Activated CD8-positive, alpha-beta T cell treated with anti-CD3 and anti-CD28 coated beads, Interleukin-2, amount 10 ng/mL, durations not matched to agents 7 days and 5 days (primary cell): Measurements from ENCODE around the gene SWAP70. TPM values are rescaled to one million over a fixed set of nuclear protein-coding genes. Genes with fewer than 3 reads are reported as not detected.

Source experiments
- ATAC-seq: fragments of 150-1000 bp; cut with Tn5 transposase; one replicate; pipeline ENCODE4 v1.10.0; 2021; ENCODE audit warnings: moderate library complexity
- CTCF ChIA-PET: fragments of 350-600 bp; sonication (Branson Sonifier 250); formaldehyde crosslinking; loops from one replicate; lab custom pipeline; 2021; ENCODE audit warnings: antibody characterized with exemption; lab: Charles Lee
- POLR2A ChIA-PET: fragments of 350-600 bp; sonication (Branson Sonifier 250); formaldehyde crosslinking; loops from one replicate; lab custom pipeline; 2021; ENCODE audit warnings: antibody characterized with exemption; lab: Charles Lee
- DNase-seq: peaks from one replicate; pipeline ENCODE4 v3.0.0-alpha.2; 2020
- H3K27ac Mint-ChIP-seq: one replicate; pipeline ENCODE4 v1.8.0; 2021; ENCODE audit warnings: mild to moderate bottlenecking, mixed read lengths
- H3K27me3 Mint-ChIP-seq: one replicate; pipeline ENCODE4 v1.8.0; 2021; ENCODE audit warnings: low read depth, mixed read lengths
- H3K36me3 Mint-ChIP-seq: one replicate; pipeline ENCODE4 v1.8.0; 2021; ENCODE audit warnings: low read depth, mixed read lengths
- H3K4me1 Mint-ChIP-seq: one replicate; pipeline ENCODE4 v1.8.0; 2021; ENCODE audit warnings: low read depth, mixed read lengths
- H3K4me3 Mint-ChIP-seq: one replicate; pipeline ENCODE4 v1.8.0; 2021; ENCODE audit warnings: mild to moderate bottlenecking, mixed read lengths
- H3K9me3 Mint-ChIP-seq: one replicate; pipeline ENCODE4 v1.8.0; 2022; ENCODE audit warnings: mixed read lengths; ENCODE audit not compliant: insufficient read depth
- total RNA-seq, 2 experiments: library from RNA; stranded (reverse); gene quantifications; one replicate each; pipeline ENCODE4 v1.2.3, GENCODE V29; 2021

The SWAP70 gene
- total RNA-seq, 2 experiments from 2014 or later = 11.5 to 13.3 TPM

DNA sequence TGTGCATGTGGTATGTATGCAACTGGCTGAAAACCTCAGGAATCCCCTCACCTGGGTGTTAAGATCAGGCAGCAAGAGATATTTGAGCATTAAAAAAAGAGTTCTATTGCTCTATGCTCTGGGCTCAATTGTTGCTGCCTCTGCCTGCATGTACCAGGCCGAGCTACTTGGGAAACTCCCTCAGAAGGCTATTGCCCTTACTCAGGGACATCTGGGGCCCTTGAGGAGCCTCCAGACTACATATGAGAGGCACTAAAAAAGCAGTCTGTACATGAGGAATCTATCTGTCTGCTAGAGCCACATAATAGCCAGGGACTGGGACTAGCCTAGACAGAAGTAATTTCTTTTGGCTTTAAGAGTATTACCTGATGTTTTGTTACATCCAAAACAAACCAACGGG is 120.1 kb downstream of the SWAP70 start:
- no peaks in the 10 kb centered on the region for H3K36me3 Mint-ChIP-seq
- peaks cover 8% of the 10 kb centered on the region for H3K4me1 Mint-ChIP-seq
- H3K9me3 Mint-ChIP-seq = no peaks in the 10 kb centered on the region
- H3K27ac Mint-ChIP-seq = no peak overlapping the region
- POLR2A ChIA-PET = no interaction called here
- CTCF ChIA-PET = interaction anchor here (2.2 kb wide), 1 partner anchor 26 kb away, joined by 6 read pairs; no protein-coding TSS in a partner anchor
- H3K4me3 Mint-ChIP-seq = no peak overlapping the region
- no peak for DNase-seq
- H3K27me3 Mint-ChIP-seq = no peaks in the 10 kb centered on the region
- no peak for ATAC-seq

DNA sequence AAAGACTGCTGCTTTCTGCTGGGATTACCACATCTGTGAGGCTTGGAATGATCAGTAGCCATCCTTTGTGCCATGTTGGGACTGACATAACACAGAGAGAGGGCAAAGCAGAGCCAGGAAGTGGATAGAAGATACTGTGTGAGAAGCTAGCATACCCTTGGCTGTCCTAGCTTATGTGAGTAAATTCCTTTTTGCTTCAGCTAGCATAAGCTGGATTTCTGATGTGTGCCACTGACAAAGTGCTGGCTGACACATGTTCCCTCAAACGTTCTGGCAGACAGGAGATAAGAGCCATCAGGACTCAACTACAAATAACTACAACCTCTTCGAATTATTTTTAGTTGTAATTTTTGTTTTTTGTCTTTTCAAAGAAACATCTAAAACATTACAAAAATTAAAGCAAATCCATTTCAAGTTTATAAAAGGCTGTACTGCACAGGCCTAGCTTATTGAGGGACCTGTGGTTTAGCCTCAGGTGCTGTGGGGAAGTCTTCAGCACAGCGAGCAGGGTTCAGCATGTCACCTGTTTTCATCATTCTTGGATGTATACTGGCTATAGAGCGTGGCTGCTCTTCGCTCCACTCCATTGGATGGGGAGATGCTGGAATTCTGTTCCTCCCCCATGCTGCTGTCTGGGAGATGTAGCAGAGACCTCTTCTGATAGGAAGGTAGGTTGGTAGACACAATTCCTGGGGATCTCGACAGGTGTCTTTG is 120.9 kb downstream of the SWAP70 start:
- ChIA-PET CTCF (interaction anchor here (2.2 kb wide), 1 partner anchor 27 kb away, joined by 6 read pairs; no protein-coding TSS in a partner anchor), POLR2A (interaction anchor here (0.7 kb wide), 1 partner anchor 112 kb away, joined by 3 read pairs; no protein-coding TSS in a partner anchor)
- ATAC-seq (no peak), DNase-seq (no peak)
- H3K36me3 Mint-ChIP-seq = no peaks in the 10 kb centered on the region
- H3K9me3 Mint-ChIP-seq = no peaks in the 10 kb centered on the region
- H3K27ac Mint-ChIP-seq = no peak overlapping the region
- H3K4me3 Mint-ChIP-seq = no peak overlapping the region
- peaks cover 8% of the 10 kb centered on the region for H3K4me1 Mint-ChIP-seq
- H3K27me3 Mint-ChIP-seq = no peaks in the 10 kb centered on the region

DNA sequence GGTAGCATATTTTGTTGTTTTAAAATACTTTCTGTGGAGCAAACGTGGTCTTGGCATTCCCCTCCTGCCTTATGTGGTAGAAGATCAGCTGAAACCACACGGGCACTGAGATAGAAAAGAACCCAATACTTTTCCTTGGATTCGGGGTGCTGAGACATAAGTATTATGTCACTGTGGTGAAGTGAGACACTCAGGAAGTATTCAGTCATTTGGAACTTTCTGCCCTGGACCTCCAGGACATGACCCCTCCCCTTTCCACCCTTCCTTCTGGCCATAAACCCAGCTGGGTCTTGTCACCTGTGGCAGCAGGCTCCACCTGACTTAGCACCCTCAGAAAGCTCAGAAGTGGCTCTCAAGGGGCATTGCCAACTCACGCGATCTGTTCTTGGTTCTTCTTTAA is 123.4 kb downstream of the SWAP70 start:
- H3K9me3 Mint-ChIP-seq = no peaks in the 10 kb centered on the region
- H3K4me1 Mint-ChIP-seq = peaks cover 8% of the 10 kb centered on the region
- no peak overlapping the region for H3K27ac Mint-ChIP-seq
- ATAC-seq (no peak), DNase-seq (no peak)
- ChIA-PET POLR2A (no interaction called here), CTCF (no interaction called here)
- no peaks in the 10 kb centered on the region for H3K36me3 Mint-ChIP-seq
- H3K4me3 Mint-ChIP-seq = no peak overlapping the region
- no peaks in the 10 kb centered on the region for H3K27me3 Mint-ChIP-seq

DNA sequence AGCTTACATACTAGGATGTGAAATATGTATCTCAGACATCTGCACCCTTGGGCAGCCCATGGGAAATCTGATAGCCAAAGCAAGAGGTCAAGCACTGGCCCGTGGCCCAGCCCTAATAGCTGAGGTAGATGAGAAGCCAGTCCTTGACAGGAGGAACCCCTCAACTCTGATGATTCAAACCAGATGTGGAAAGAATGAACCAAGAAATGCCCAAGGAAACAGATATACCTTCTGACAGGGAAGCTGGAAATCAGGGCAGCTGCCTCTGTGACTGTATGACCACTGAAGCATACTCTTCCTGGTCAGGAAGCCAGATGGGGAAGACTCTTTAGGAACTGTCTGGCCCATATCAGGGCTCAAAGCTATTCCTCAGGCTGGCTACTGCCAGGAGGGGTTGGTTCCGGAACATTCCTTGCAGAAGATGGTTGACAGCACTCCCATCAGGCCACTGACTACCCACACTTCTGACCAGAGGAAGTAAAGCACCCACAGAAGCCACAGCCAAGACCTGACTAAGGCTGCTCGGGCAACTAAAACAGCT is 124.2 kb downstream of the SWAP70 start:
- ATAC-seq = no peak
- CTCF ChIA-PET = interaction anchor here (0.9 to 1.2 kb wide), 2 partner anchors 11 to 185 kb away, joined by 3 read pairs; no protein-coding TSS in a partner anchor
- Mint-ChIP-seq H3K4me3 (no peak overlapping the region), H3K4me1 (peaks cover 8% of the 10 kb centered on the region), H3K36me3 (no peaks in the 10 kb centered on the region), H3K27ac (no peak overlapping the region), H3K9me3 (no peaks in the 10 kb centered on the region), H3K27me3 (no peaks in the 10 kb centered on the region)
- no peak for DNase-seq
- POLR2A ChIA-PET = interaction anchor here (0.7 kb wide), 1 partner anchor 29 kb away, joined by 3 read pairs; no protein-coding TSS in a partner anchor

DNA sequence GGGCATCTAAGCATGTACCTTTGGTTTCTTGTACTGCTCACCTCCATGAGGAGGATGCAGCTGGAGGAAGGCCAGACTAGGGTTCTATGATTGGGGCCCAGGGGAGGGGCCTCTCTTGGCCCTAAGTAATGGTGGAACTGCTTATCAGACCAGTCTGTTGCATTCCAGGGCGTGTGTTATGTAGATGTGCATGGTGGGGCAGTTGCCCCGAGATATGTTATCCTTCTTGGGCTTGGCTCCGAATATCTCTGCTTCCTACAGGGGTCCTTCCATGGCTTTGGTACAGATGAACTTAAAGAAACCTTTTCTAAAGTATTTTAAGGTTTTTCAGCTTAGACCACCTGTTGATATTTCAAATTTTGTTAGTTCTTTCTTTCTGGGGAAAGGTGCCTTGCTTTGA is 126.0 kb downstream of the SWAP70 start:
- POLR2A ChIA-PET = no interaction called here
- no peak for ATAC-seq
- H3K27ac Mint-ChIP-seq = no peak overlapping the region
- DNase-seq = no peak
- H3K36me3 Mint-ChIP-seq = no peaks in the 10 kb centered on the region
- CTCF ChIA-PET = interaction anchor here (1.0 kb wide), 2 partner anchors 9 to 11 kb away, joined by 3 to 4 read pairs; no protein-coding TSS in a partner anchor
- no peaks in the 10 kb centered on the region for H3K9me3 Mint-ChIP-seq
- H3K27me3 Mint-ChIP-seq = no peaks in the 10 kb centered on the region
- H3K4me3 Mint-ChIP-seq = no peak overlapping the region
- H3K4me1 Mint-ChIP-seq = peaks cover 8% of the 10 kb centered on the region

DNA sequence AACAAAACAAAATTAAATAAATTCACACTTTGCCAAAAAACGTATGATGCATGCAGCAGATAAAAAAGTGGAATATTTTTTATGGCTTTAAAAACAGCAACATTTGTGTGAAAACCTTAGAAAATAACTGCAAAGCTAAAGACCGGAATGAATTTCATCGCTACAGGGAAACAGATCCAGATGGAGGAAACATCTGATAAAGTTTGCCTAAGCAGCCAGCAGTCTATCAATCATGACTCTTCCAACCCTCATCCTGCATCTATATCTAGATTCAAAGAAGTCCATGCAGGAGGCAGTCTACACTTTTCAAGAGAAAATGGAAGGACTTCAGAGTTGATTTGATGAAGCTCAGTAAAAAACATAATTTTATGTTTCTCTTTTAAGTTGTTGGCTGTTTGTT is 126.8 kb downstream of the SWAP70 start:
- CTCF ChIA-PET = interaction anchor here (1.0 kb wide), 2 partner anchors 10 kb away, joined by 3 to 4 read pairs; no protein-coding TSS in a partner anchor

DNA sequence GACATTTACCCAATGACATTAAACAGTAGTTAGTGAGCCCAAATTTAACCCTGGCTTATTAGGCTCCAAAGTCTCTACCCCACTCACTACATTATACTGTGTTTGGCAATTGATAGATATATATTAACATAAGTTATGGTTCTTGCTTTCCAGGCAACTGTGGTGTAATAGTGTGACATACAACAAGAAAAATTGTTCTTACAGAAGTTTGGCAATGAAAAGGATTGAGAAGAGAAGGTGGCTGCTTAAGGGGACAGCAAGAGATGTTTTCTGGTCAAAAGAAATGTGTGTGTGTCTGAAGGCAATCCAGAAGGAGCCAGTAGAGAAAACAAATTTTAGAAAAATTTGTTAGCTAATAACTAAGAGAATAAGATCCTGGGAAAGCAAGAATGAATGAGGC is 132.4 kb downstream of the SWAP70 start:
- Mint-ChIP-seq H3K4me3 (no peak overlapping the region), H3K4me1 (no peaks in the 10 kb centered on the region), H3K27ac (no peak overlapping the region), H3K27me3 (no peaks in the 10 kb centered on the region), H3K9me3 (no peaks in the 10 kb centered on the region), H3K36me3 (no peaks in the 10 kb centered on the region)
- POLR2A ChIA-PET = interaction anchor here (1.3 kb wide), 1 partner anchor 38 kb away, joined by 3 read pairs; no protein-coding TSS in a partner anchor
- CTCF ChIA-PET = interaction anchor here (0.7 to 1.7 kb wide), 2 partner anchors 37 to 281 kb away, joined by 3 read pairs; no protein-coding TSS in a partner anchor
- DNase-seq = no peak
- no peak for ATAC-seq

More for the DNA sequence above, 126.8 kb downstream of the SWAP70 start:
- H3K27me3 Mint-ChIP-seq = no peaks in the 10 kb centered on the region
- POLR2A ChIA-PET = no interaction called here
- H3K9me3 Mint-ChIP-seq = no peaks in the 10 kb centered on the region
- DNase-seq (no peak), ATAC-seq (no peak)
- H3K4me3 Mint-ChIP-seq = no peak overlapping the region
- no peaks in the 10 kb centered on the region for H3K36me3 Mint-ChIP-seq
- no peak overlapping the region for H3K27ac Mint-ChIP-seq
- peaks cover 8% of the 10 kb centered on the region for H3K4me1 Mint-ChIP-seq

DNA sequence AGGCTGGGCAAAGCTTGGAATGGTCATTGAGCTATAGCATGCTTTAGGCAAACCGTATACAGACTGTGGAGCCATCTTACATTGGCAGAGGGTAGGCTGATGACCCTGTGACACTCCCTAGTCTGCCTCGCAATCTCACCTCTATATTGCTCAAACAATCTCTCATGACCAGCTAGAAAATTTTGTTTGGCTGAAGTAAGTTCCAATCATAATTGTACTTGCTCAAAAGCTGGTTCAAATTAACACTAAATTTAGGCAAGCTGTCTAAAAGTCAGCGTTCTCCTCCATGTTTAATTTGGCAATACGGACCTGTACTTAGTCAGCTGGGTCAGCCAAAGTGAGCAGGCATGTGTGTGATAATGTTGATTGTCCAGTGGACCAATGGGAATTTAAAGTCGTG is 133.0 kb downstream of the SWAP70 start:
- H3K9me3 Mint-ChIP-seq = no peaks in the 10 kb centered on the region
- ATAC-seq (no peak), DNase-seq (no peak)
- H3K27ac Mint-ChIP-seq = no peak overlapping the region
- no peaks in the 10 kb centered on the region for H3K4me1 Mint-ChIP-seq
- ChIA-PET CTCF (interaction anchor here (0.7 to 1.7 kb wide), 2 partner anchors 38 to 280 kb away, joined by 3 read pairs; no protein-coding TSS in a partner anchor), POLR2A (interaction anchor here (1.3 kb wide), 1 partner anchor 39 kb away, joined by 3 read pairs; no protein-coding TSS in a partner anchor)
- H3K27me3 Mint-ChIP-seq = no peaks in the 10 kb centered on the region
- no peaks in the 10 kb centered on the region for H3K36me3 Mint-ChIP-seq
- H3K4me3 Mint-ChIP-seq = no peak overlapping the region

DNA sequence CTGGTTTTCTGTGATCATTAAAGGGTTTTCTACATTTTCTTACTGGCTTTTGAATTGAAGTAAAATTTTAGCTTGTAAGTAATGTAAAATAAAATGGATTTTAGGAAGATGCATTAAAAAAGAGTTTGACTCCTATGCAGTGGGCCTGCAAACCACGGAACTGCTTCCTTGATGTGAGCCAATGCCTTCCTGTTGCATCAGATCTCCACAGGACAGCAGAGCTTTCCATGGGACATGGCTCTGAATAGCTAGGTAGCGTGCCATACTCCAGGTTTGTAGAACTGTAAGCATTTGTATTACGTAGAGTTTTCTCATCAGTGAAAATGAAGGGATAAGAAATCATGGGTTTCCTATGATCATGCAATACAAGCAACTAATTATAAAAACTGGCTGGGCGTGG is 133.4 kb downstream of the SWAP70 start:
- POLR2A ChIA-PET = interaction anchor here (1.3 kb wide), 1 partner anchor 39 kb away, joined by 3 read pairs; no protein-coding TSS in a partner anchor
- Mint-ChIP-seq H3K27me3 (no peaks in the 10 kb centered on the region), H3K36me3 (no peaks in the 10 kb centered on the region), H3K4me3 (no peak overlapping the region), H3K4me1 (no peaks in the 10 kb centered on the region), H3K27ac (no peak overlapping the region), H3K9me3 (no peaks in the 10 kb centered on the region)
- no peak for DNase-seq
- CTCF ChIA-PET = interaction anchor here (1.7 kb wide), 1 partner anchor 38 kb away, joined by 3 read pairs; no protein-coding TSS in a partner anchor
- no peak for ATAC-seq

DNA sequence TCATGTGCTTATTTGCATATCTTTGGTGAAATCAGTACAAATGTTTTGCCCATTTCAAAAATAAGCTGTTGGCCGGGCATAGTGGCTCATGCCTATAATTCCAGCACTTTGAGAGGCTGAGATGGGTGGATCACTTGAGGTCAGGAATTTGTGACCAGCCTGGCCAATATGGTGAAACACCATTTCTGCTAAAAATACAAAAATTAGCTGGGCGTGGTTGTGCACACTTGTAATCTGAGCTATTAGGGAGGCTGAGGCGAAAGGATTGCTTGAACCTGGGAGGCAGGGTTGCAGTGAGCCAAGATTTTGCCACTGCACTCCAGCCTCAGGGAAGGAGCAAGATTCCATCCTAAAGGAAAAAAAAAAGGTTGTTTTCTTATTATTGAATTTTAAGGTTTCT is 136.0 kb downstream of the SWAP70 start:
- Mint-ChIP-seq H3K9me3 (no peaks in the 10 kb centered on the region), H3K27ac (no peak overlapping the region), H3K36me3 (peaks cover 2% of the 10 kb centered on the region), H3K27me3 (no peaks in the 10 kb centered on the region), H3K4me1 (no peaks in the 10 kb centered on the region), H3K4me3 (no peak overlapping the region)
- CTCF ChIA-PET = no interaction called here
- no peak for ATAC-seq
- DNase-seq = no peak
- POLR2A ChIA-PET = no interaction called here

DNA sequence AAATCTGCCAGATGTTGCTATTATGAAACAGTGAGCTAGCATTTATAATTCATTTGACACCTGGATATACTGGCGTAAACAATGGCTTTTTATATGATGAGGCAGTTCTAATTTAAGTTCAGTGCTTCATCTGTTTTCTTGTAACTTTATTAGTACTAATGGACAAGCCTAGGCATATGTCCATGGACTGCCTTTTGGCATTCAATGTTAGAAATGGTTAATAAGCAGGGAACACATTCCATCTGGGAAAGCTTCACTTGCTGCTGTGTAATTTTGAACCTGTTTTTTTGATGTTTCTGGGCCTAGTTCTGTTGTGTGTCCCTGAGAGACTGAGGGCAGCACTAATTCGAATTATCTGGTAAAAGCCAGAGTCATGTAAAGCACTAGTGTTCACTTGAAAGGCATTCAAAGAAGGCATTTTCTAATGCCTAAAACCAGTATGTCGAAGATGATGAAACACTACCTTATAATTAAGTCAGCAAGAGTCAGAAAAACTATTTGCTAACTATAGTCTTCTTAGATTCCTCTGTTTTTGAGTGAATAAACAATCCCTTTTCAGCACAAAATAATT is 138.5 kb downstream of the SWAP70 start:
- Mint-ChIP-seq H3K27me3 (no peaks in the 10 kb centered on the region), H3K36me3 (peaks cover 5% of the 10 kb centered on the region), H3K4me1 (no peaks in the 10 kb centered on the region), H3K9me3 (no peaks in the 10 kb centered on the region), H3K27ac (no peak overlapping the region), H3K4me3 (no peak overlapping the region)
- CTCF ChIA-PET = no interaction called here
- no peak for ATAC-seq
- POLR2A ChIA-PET = no interaction called here
- DNase-seq = no peak
